Measurements from ENCODE around the gene TUBAL3.

The TUBAL3 gene

GRCh38 chr10:5404208-5405041, at the start of gene TUBAL3:
Gene TUBAL3, minus strand, starts transcription at chr10:5404828. Its CDS starts 36 bp downstream, at chr10:5404792.
- DNase-seq: no peak

- DNase-seq: no peak
Observed at GRCh38 chr10:5453749-5454489, 49.3 kb upstream of the TUBAL3 start.

- DNase-seq: no peak
Observed at GRCh38 chr10:5450605-5451384, 46.2 kb upstream of the TUBAL3 start.

- DNase-seq: no peak
Observed at GRCh38 chr10:5449823-5450222, 45.2 kb upstream of the TUBAL3 start.

- no peak for DNase-seq
Observed at GRCh38 chr10:5449227-5449626, 44.6 kb upstream of the TUBAL3 start.

GRCh38 chr10:5448333-5449001, 43.8 kb upstream of the TUBAL3 start:
- no peak for DNase-seq

GRCh38 chr10:5447611-5448071, 43.0 kb upstream of the TUBAL3 start:
- DNase-seq: peak; percentile 31

- DNase-seq: no peak
Observed at GRCh38 chr10:5447056-5447455, 42.4 kb upstream of the TUBAL3 start.

- peak; percentile 88 for DNase-seq
Observed at GRCh38 chr10:5446390-5446926, 41.8 kb upstream of the TUBAL3 start.

GRCh38 chr10:5445006-5445405, 40.4 kb upstream of the TUBAL3 start:
- no peak for DNase-seq

GRCh38 chr10:5443429-5443828, 38.8 kb upstream of the TUBAL3 start:
- no peak for DNase-seq

- no peak for DNase-seq
Observed at GRCh38 chr10:5442990-5443370, 38.4 kb upstream of the TUBAL3 start.

- no peak for DNase-seq
Observed at GRCh38 chr10:5442065-5442989, 37.7 kb upstream of the TUBAL3 start.

- DNase-seq: no peak
Observed at GRCh38 chr10:5441106-5441505, 36.5 kb upstream of the TUBAL3 start.

- DNase-seq: no peak
Observed at GRCh38 chr10:5440206-5440605, 35.6 kb upstream of the TUBAL3 start.

GRCh38 chr10:5435328-5435727, 30.7 kb upstream of the TUBAL3 start:
- DNase-seq: no peak

GRCh38 chr10:5434017-5434753, 29.6 kb upstream of the TUBAL3 start:
- DNase-seq: no peak

- DNase-seq: no peak
Observed at GRCh38 chr10:5433182-5433581, 28.6 kb upstream of the TUBAL3 start.

- no peak for DNase-seq
Observed at GRCh38 chr10:5428133-5428532, 23.5 kb upstream of the TUBAL3 start.

- no peak for DNase-seq
Observed at GRCh38 chr10:5424751-5425150, 20.1 kb upstream of the TUBAL3 start.

- DNase-seq: no peak
Observed at GRCh38 chr10:5423771-5424170, 19.1 kb upstream of the TUBAL3 start.
